ENCODE measurements around the gene AMOTL2.
A peak's percentile ranks its signal among the peaks of the same experiment; 100 is the strongest.

The AMOTL2 gene

DNA sequence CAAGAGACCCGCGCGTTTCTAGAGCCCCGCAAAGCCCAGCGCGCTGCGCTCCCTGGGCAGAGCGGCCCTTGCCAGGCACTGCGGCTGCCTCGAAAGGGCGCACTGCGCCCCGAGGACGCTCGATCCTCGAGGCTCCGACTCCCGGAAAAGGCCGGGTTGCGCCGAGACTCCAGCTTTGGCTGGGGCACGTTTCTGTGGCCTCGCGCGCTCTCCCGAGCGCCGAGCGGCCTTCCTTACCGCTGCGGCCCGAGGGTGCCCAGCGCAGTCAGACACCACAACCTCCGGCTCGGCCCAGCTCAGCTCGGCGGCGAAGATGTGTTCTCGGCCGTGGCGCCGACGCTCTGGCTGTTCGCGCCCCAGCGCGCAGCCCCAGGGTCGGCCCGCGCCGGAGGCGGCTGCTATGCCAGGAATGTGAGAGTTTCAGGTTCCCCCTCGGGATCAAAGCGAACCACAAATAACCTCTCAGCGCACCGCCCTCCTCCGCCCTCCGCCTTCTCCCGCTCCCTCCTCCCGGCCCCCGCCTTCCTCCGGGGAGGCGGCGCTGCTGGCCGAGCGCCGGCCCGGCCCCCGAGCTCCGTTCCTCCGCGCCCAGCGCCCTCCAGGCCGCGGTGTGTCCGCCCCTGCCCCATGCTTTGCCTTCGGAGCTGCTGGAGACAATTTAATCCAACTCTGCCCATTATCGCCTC, at the start of gene AMOTL2:
Gene AMOTL2 (minus strand): TSS at position 343 of the 686 bp plus-strand sequence. CDS start 3,014 bp downstream, outside the sequence.
- TF ChIP-seq, protein P1, sequence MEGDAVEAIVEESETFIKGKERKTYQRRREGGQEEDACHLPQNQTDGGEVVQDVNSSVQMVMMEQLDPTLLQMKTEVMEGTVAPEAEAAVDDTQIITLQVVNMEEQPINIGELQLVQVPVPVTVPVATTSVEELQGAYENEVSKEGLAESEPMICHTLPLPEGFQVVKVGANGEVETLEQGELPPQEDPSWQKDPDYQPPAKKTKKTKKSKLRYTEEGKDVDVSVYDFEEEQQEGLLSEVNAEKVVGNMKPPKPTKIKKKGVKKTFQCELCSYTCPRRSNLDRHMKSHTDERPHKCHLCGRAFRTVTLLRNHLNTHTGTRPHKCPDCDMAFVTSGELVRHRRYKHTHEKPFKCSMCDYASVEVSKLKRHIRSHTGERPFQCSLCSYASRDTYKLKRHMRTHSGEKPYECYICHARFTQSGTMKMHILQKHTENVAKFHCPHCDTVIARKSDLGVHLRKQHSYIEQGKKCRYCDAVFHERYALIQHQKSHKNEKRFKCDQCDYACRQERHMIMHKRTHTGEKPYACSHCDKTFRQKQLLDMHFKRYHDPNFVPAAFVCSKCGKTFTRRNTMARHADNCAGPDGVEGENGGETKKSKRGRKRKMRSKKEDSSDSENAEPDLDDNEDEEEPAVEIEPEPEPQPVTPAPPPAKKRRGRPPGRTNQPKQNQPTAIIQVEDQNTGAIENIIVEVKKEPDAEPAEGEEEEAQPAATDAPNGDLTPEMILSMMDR (IDR thresholded peaks at IDR 0.05; ENCODE audit: borderline replicate concordance, insufficient read depth, low read depth, low read length): no peak
- H3K4me3 ChIP-seq (ENCODE audit: low read depth, low read length): peak within 1 kb of the TSS; percentile 29

DNA sequence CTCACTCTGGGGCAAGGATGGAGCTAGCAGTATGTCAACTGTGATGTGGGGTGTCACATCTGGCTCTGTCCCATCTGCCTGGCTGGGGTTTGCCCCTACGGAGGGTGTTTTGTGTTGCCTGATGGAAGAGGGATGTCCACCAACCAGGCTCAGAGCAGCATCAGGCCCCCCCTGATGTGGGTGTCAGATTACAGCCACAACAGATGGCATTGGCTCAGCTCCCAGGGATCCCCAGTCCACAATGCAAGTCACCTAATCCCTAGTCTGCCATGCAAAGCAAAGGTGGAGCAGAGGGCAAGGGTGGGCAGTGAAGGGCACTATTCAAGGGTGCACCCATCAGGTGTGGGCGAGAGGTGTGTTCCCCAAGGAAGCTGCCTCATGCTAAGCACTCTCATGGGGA, 48.9 kb upstream of the AMOTL2 start:
- TF ChIP-seq, protein P1 (IDR thresholded peaks at IDR 0.05; ENCODE audit: borderline replicate concordance, insufficient read depth, low read depth, low read length): no peak
- no peak overlapping the region for H3K4me3 ChIP-seq (ENCODE audit: low read depth, low read length)

DNA sequence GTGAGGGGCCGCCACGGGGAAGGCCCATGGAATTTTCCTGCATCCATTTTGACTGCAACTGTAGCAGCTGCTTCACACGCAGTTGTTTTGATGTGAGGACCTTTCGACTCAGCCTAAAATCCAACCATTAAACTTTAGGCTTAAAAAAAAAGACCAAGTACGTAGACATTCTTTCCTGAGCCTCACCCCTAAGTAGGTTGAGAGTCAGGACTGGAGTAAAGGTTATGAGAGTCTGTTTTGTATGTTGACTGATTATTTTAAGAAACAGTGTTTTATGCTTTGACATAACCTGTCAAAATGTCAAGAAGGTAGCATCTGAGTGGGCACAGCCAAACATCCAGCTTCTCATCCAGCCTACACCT, 45.7 kb upstream of the AMOTL2 start:
- TF ChIP-seq, protein P1 (IDR thresholded peaks at IDR 0.05; ENCODE audit: borderline replicate concordance, insufficient read depth, low read depth, low read length): no peak
- no peak overlapping the region for H3K4me3 ChIP-seq (ENCODE audit: low read depth, low read length)

DNA sequence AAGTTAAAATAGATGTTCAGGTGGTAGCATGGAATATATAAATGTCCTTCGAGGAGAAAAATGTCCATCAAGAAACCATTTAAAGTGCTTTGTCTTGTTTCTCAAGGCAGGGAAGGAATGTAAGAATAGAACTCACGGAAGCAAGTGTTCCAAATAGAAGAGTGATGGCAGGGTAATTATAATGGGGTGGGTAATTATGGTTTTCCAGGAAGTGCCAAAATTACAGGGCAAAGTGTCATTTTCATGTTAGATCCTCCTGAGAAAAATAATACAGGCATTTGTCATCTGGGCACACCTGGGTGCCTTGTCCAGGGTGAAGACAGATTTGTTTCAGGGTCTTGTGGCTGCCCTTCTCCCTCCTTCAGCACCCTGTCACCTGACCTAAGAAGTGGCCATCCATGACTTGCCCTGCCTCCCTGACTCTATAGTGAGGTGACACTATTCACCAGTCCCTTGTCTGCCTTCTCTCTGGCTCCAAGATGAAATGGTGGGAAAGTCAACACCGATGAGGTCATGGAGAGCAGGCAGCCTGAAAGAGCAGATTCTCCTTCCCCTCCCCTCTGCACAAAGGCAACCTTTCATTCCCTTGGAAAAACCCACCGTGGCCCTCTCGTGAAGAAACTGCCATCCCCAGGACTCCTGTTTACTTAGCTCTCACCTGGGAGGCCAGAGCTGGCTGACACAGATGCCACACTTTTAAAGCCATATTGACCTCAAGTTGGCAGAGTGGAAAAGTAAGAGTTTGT, 45.1 kb upstream of the AMOTL2 start:
- no peak overlapping the region for H3K4me3 ChIP-seq (ENCODE audit: low read depth, low read length)
- TF ChIP-seq, protein P1 (IDR thresholded peaks at IDR 0.05; ENCODE audit: borderline replicate concordance, insufficient read depth, low read depth, low read length): no peak

DNA sequence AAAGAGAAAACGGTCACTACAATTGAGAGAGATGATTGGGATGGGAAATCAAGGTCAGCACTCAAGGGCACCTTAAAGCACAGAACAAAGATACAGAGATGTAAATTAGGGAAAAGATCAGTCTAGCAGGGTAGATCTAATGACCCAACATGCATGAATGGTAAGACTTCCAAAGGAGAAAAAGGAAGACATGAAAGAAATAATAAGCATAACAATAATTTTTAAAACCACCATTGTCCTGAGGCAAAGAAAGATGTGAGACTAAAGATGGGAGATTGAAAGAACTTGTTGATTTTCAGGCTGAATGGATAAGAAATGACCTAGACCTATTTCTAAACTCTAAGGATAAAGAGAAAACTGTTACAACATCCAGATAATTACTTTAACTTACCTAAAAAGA, 34.8 kb upstream of the AMOTL2 start:
- no peak overlapping the region for H3K4me3 ChIP-seq (ENCODE audit: low read depth, low read length)
- TF ChIP-seq, protein P1 (IDR thresholded peaks at IDR 0.05; ENCODE audit: borderline replicate concordance, insufficient read depth, low read depth, low read length): no peak

DNA sequence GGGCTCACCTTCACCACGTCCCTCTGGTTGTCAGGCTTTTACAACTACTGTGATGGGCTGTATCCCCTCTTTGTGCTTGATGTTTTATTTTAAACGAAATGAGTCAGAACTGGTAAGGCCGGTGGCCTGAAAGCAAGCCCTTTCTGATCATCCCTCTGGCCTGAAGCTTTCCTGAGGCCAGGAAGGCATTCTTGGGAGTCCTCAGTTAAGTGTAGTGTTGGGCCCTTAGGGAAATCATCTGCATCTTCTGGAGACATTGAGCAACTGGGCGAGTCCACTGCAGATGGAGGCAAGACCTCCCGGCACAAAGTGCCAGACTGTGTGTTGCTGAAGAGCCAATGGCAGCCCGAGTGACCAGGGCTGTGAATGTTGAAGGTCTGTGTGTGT, 33.0 kb upstream of the AMOTL2 start:
- no peak overlapping the region for H3K4me3 ChIP-seq (ENCODE audit: low read depth, low read length)
- TF ChIP-seq, protein P1 (IDR thresholded peaks at IDR 0.05; ENCODE audit: borderline replicate concordance, insufficient read depth, low read depth, low read length): no peak
